Adrenal gland (tissue), 12 donors: Measurements from ENCODE around the gene PLEKHA6. TPM values are rescaled to one million over a fixed set of nuclear protein-coding genes. Genes with fewer than 3 reads are reported as not detected.

ENCODE experiments used
- DNase-seq, 7 donors: peaks; one replicate each; pipeline ENCODE4 v3.0.0-alpha.2; 2019 to 2020
- H3K27ac ChIP-seq, 5 donors: fragments of 200-600 bp; sonication (generic) in 4 of 5; 1 replicate in 3 of 5; 2 replicates in 2 of 5; pipeline versions ENCODE4 v1.5.1 to v1.8.0; 2016 to 2020; ENCODE audit warnings: mild to moderate bottlenecking in 1 of 5
- H3K27me3 ChIP-seq: fragments of 200-600 bp; 2 replicates; pipeline ENCODE4 v1.8.0; 2021
- H3K36me3 ChIP-seq, 2 donors: fragments of 200-600 bp; replicated peaks in 1 of 2; 1 replicate in 1 of 2; 2 replicates in 1 of 2; pipeline versions ENCODE4 v1.5.1 to v1.8.0; 2018 to 2022
- H3K4me1 ChIP-seq, 2 donors: fragments of 200-600 bp; replicated peaks in 1 of 2; 1 replicate in 1 of 2; 2 replicates in 1 of 2; pipeline versions ENCODE4 v1.5.1 to v1.8.0; 2018 to 2021
- H3K4me3 ChIP-seq, 4 donors: fragments of 200-600 bp; sonication (generic) in 3 of 4; one replicate each; pipeline ENCODE4 v1.5.1; 2016 to 2018
- H3K9me3 ChIP-seq, 3 donors: fragments of 200-600 bp; sonication (generic) in 1 of 3; replicated peaks in 1 of 3; 1 replicate in 2 of 3; 2 replicates in 1 of 3; pipeline versions ENCODE4 v1.5.1 to v1.8.0; 2016 to 2021
- CTCF ChIP-seq, 6 experiments: fragments of 450-650 bp in 4 of 6; fragments of 200-600 bp in 2 of 6; sonication (generic) in 1 of 6; IDR thresholded peaks; 1 replicate in 5 of 6; 2 replicates in 1 of 6; pipeline versions ENCODE4 v1.5.1 to v1.8.0; 2016 to 2021; ENCODE audit warnings: antibody characterized with exemption in 6 of 6, mild to moderate bottlenecking in 2 of 6, moderate library complexity in 1 of 6
- POLR2A ChIP-seq, 2 donors: fragments of 450-650 bp; IDR thresholded peaks; one replicate each; pipeline ENCODE4 v1.6.1; 2017; ENCODE audit warnings: antibody characterized with exemption in 2 of 2, mild to moderate bottlenecking in 2 of 2, moderate library complexity in 1 of 2
- WGBS, 4 donors: extraction: QIAGEN DNeasy Blood & Tissue Kit in 2 of 4; methylation state at CpG; one replicate each; pipeline versions ENCODE4 v1.1.5 to v1.1.7; 2013 to 2017; 5-methylcytosine and 5-hydroxymethylcytosine counted together
- intact Hi-C, 2 donors: fragments of 100-400 bp; cut with DNase I; formaldehyde crosslinking; loops; one replicate each; pipeline versions ENCODE4 v1.14.1 to v1.15.0; 2022 to 2023
- polyA plus RNA-seq, 3 donors: library from polyadenylated mRNA; stranded (reverse); fragments of 200-250 nt in 2 of 3; fragments of 350-450 nt in 1 of 3; fragmentation: Illumina TruSeq in 1 of 3; extraction: RNeasy Lipid Tissue Mini Kit (QIAGEN cat#74804) in 1 of 3; gene quantifications; one replicate each; pipeline ENCODE4 v1.2.3, GENCODE V29; 2013 to 2014
- total RNA-seq, 9 donors: library from RNA; depleted of rRNA in 4 of 9; stranded (reverse); fragments of >200 nt in 4 of 9; fragments of 120-200 nt in 1 of 9; fragmentation: NEBNext Ultra II Directional in 1 of 9; extraction: Animal tissue kit (Norgen Biotek cat#: 25700) in 1 of 9; gene quantifications; one replicate each; pipeline versions ENCODE4 v1.1.0 to v1.2.4, GENCODE V29; 2013 to 2023
- donor health status: healthy with polysubstance abuse.
- donor health status: Bipolar disorder and iron deficiency.
- donor health status: DM: yes; HTN: yes; CAD: no.
- donor health status: DM: no; HTN: no; CAD: no.
- donor health status: DM: no; HTN: no; CAD: no.
- donor health status: DM: yes; HTN: yes; CAD: no.

PLEKHA6 gene
- total and polyA plus RNA-seq, 12 donors, result 2.2 to 13.8 (median 5.1) TPM

GRCh38 chr1:204216880-204217647, 142.7 kb downstream of the PLEKHA6 start:
- intact Hi-C loops, result no loop called here
- Histone ChIP-seq H3K36me3 (no peaks in the 10 kb centered on the region), H3K4me3 (no peak overlapping the region), H3K4me1 (peaks cover 0 to 9% of the 10 kb centered on the region in 2 donors), H3K27me3 (no peaks in the 10 kb centered on the region), H3K27ac (no peak overlapping the region), H3K9me3 (no peaks in the 10 kb centered on the region)
- 67 to 83% (median 76%) methylated on average over 6 to 11 of the region's 11 CpGs for WGBS, 4 donors
- DNase-seq, result no peak
- no peak for TF ChIP-seq POLR2A (IDR thresholded peaks at IDR 0.05)
- no peak for TF ChIP-seq CTCF (IDR thresholded peaks at IDR 0.05)

GRCh38 chr1:204216236-204216635, 143.5 kb downstream of the PLEKHA6 start:
- intact Hi-C loops, result no loop called here
- no peak for TF ChIP-seq CTCF (IDR thresholded peaks at IDR 0.05)
- no peak for TF ChIP-seq POLR2A (IDR thresholded peaks at IDR 0.05)
- WGBS, 4 donors, result 69 to 80% (median 79%) methylated on average over 4 of the region's 4 CpGs

GRCh38 chr1:204213668-204214662, 145.8 kb downstream of the PLEKHA6 start, which contains the start of gene GOLT1A:
Gene GOLT1A (minus strand): TSS chr1:204213988. CDS start chr1:204213906, 82 bp downstream.
- Histone ChIP-seq H3K9me3 (no peaks in the 10 kb centered on the region), H3K4me3 (peak within 1 kb of the TSS in 1 of 4 donors; percentile 21), H3K4me1 (peaks cover 0 to 9% of the 10 kb centered on the region in 2 donors), H3K36me3 (no peaks in the 10 kb centered on the region), H3K27me3 (no peaks in the 10 kb centered on the region), H3K27ac (no peak within 1 kb of the TSS)
- intact Hi-C loops, result loop anchor here (5.0 kb wide), 1 partner anchor 148 kb away; no protein-coding TSS in a partner anchor
- whole genome bisulfite sequencing, 4 donors, result 10 to 14% (median 12%) methylated on average over 28 to 41 of the region's 41 CpGs
- peak; percentile 47 to 84 (median 68) for DNase-seq
- TF ChIP-seq POLR2A (IDR thresholded peaks at IDR 0.05), result no peak
- peak; percentile 28 to 79 (median 62) for TF ChIP-seq CTCF (IDR thresholded peaks at IDR 0.05)

More at GRCh38 chr1:204216236-204216635, 143.5 kb downstream of the PLEKHA6 start:
- H3K27me3 ChIP-seq, result no peaks in the 10 kb centered on the region
- H3K36me3 ChIP-seq, result no peaks in the 10 kb centered on the region
- H3K9me3 ChIP-seq, result no peaks in the 10 kb centered on the region
- no peak for DNase-seq
- H3K27ac ChIP-seq, result no peak overlapping the region
- H3K4me3 ChIP-seq, result no peak overlapping the region
- H3K4me1 ChIP-seq, result peaks cover 0 to 9% of the 10 kb centered on the region in 2 donors

GRCh38 chr1:204212715-204213114, 147.0 kb downstream of the PLEKHA6 start:
- H3K9me3 ChIP-seq, result no peaks in the 10 kb centered on the region
- intact Hi-C loops, result loop anchor here (5.0 kb wide), 1 partner anchor 150 kb away; no protein-coding TSS in a partner anchor
- TF ChIP-seq POLR2A (IDR thresholded peaks at IDR 0.05), result no peak
- TF ChIP-seq CTCF (IDR thresholded peaks at IDR 0.05), result no peak
- WGBS, 4 donors, result 86 to 93% (median 89%) methylated on average over 3 of the region's 3 CpGs
- no peak overlapping the region for H3K4me3 ChIP-seq
- H3K27ac ChIP-seq, result no peak overlapping the region
- peaks cover 0 to 9% of the 10 kb centered on the region in 2 donors for H3K4me1 ChIP-seq
- no peaks in the 10 kb centered on the region for H3K36me3 ChIP-seq
- DNase-seq, result no peak
- H3K27me3 ChIP-seq, result no peaks in the 10 kb centered on the region
